GM23338 (cell line): ENCODE results near the gene ADCY5. TPM values are rescaled to one million over a fixed set of nuclear protein-coding genes. Genes with fewer than 3 reads are reported as not detected.

Experiments
- ATAC-seq: fragments of 200-7000 bp; cut with Tn5 transposase; 3 replicates; pipeline ENCODE4 v1.9.1; 2020
- DNase-seq: peaks from one replicate; pipeline ENCODE4 v3.0.0-alpha.2; 2015; ENCODE audit warnings: low spot score
- H2AFZ ChIP-seq: fragments of 200-600 bp; sonication (generic); 2 replicates; pipeline ENCODE4 v1.8.0; 2016; ENCODE audit warnings: antibody characterized with exemption, mild to moderate bottlenecking, moderate library complexity
- H3F3A ChIP-seq: fragments of 200-600 bp; sonication (generic); replicated peaks from 2 replicates; pipeline ENCODE4 v1.8.0; 2017; ENCODE audit warnings: antibody characterized with exemption, mixed run types, low read depth
- H3K27ac ChIP-seq: fragments of 200-600 bp; sonication (generic); 2 replicates; pipeline ENCODE4 v1.6.1; 2016; ENCODE audit warnings: low read depth
- H3K27me3 ChIP-seq: fragments of 200-600 bp; sonication (generic); 2 replicates; pipeline ENCODE4 v1.8.0; 2016; ENCODE audit warnings: mild to moderate bottlenecking, mixed run types, moderate library complexity; ENCODE audit not compliant: insufficient read depth
- H3K36me3 ChIP-seq: fragments of 200-600 bp; sonication (generic); 2 replicates; pipeline ENCODE4 v1.8.0; 2016; ENCODE audit warnings: mild to moderate bottlenecking; ENCODE audit not compliant: insufficient read depth
- H3K4me1 ChIP-seq: fragments of 200-600 bp; sonication (generic); 2 replicates; pipeline ENCODE4 v1.8.0; 2016; ENCODE audit warnings: mild to moderate bottlenecking, moderate library complexity; ENCODE audit not compliant: insufficient read depth
- H3K4me2 ChIP-seq: fragments of 200-600 bp; sonication (generic); 2 replicates; pipeline ENCODE4 v1.7.1; 2017; ENCODE audit warnings: mixed run types
- H3K4me3 ChIP-seq: fragments of 200-600 bp; sonication (generic); 2 replicates; pipeline ENCODE4 v1.6.1; 2016; ENCODE audit warnings: mixed run types
- H3K79me2 ChIP-seq: fragments of 200-600 bp; sonication (generic); replicated peaks from 2 replicates; pipeline ENCODE4 v1.8.0; 2017; ENCODE audit warnings: mild to moderate bottlenecking; ENCODE audit not compliant: insufficient read depth
- H3K9me2 ChIP-seq: fragments of 200-600 bp; sonication (generic); 2 replicates; pipeline ENCODE4 v1.8.0; 2017; ENCODE audit not compliant: insufficient read depth
- H4K20me1 ChIP-seq: fragments of 200-600 bp; sonication (generic); replicated peaks from 2 replicates; pipeline ENCODE4 v1.8.0; 2017; ENCODE audit warnings: mild to moderate bottlenecking; ENCODE audit not compliant: insufficient read depth
- H3K27ac Mint-ChIP-seq: 2 replicates; pipeline ENCODE4 v1.8.0; 2020; ENCODE audit warnings: inconsistent platforms, mild to moderate bottlenecking, moderate library complexity, mixed read lengths
- H3K27me3 Mint-ChIP-seq: 3 replicates; pipeline ENCODE4 v1.8.0; 2022; ENCODE audit warnings: low read depth, mild to moderate bottlenecking, moderate library complexity, mixed read lengths, inconsistent platforms; ENCODE audit not compliant: insufficient read depth, poor library complexity
- H3K36me3 Mint-ChIP-seq: 3 replicates; pipeline ENCODE4 v1.8.0; 2021; ENCODE audit warnings: low read depth, mild to moderate bottlenecking, inconsistent platforms, moderate library complexity, mixed read lengths
- H3K4me1 Mint-ChIP-seq: 3 replicates; pipeline ENCODE4 v1.8.0; 2020; ENCODE audit warnings: mild to moderate bottlenecking, inconsistent platforms, mixed read lengths
- H3K4me3 Mint-ChIP-seq: 3 replicates; pipeline ENCODE4 v1.8.0; 2021; ENCODE audit warnings: moderate library complexity, mild to moderate bottlenecking, inconsistent platforms, mixed read lengths
- H3K9me3 Mint-ChIP-seq: 3 replicates; pipeline ENCODE4 v1.8.0; 2020; ENCODE audit warnings: moderate library complexity, mild to moderate bottlenecking, inconsistent platforms, mixed read lengths
- CREB1 ChIP-seq: fragments of 250-450 bp; sonication (Bioruptor Pico); IDR thresholded peaks from 2 replicates; pipeline ENCODE4 v1.5.0; 2020; ENCODE audit warnings: low read depth, mild to moderate bottlenecking, moderate library complexity
- CTCF ChIP-seq, 2 experiments: fragments of 200-600 bp in 1 of 2; sonication (generic) in 1 of 2; conservative IDR thresholded peaks; 2 replicates each; pipeline versions ENCODE4 v1.5.1 to v1.6.1; 2016 to 2017; ENCODE audit warnings: antibody characterized with exemption in 2 of 2, low read depth in 2 of 2, mild to moderate bottlenecking in 2 of 2, moderate library complexity in 1 of 2
- EZH2 ChIP-seq: fragments of 200-600 bp; sonication (generic); IDR thresholded peaks from one replicate; pipeline ENCODE4 v1.8.0; 2017; ENCODE audit warnings: antibody characterized with exemption, mild to moderate bottlenecking, low read depth; ENCODE audit not compliant: unreplicated experiment
- POLR2AphosphoS5 ChIP-seq: IDR thresholded peaks from 2 replicates; pipeline ENCODE4 v1.6.1; 2016; ENCODE audit warnings: antibody characterized with exemption, low read depth
- REST ChIP-seq: IDR thresholded peaks from one replicate; pipeline ENCODE4 v1.6.1; 2018; ENCODE audit warnings: antibody characterized with exemption; ENCODE audit not compliant: unreplicated experiment
- STAT1 ChIP-seq: IDR thresholded peaks from one replicate; pipeline ENCODE4 v1.6.1; 2016; ENCODE audit warnings: antibody characterized with exemption; ENCODE audit not compliant: unreplicated experiment
- ZNF331 ChIP-seq: fragments of 250-450 bp; sonication (Bioruptor Pico); IDR thresholded peaks from 2 replicates; pipeline ENCODE4 v1.5.0; 2020; ENCODE audit warnings: low read depth, mild to moderate bottlenecking, moderate library complexity
- ZNF462 ChIP-seq: fragments of 250-450 bp; sonication (Bioruptor Pico); IDR thresholded peaks from 2 replicates; pipeline ENCODE4 v1.5.0; 2020; ENCODE audit warnings: mild to moderate bottlenecking, moderate library complexity
- polyA plus RNA-seq: library from polyadenylated mRNA; unstranded; fragments of >200 nt; fragmentation: Nextera tagmentation; extraction: Ambion mirVana; gene quantifications from 2 replicates; pipeline ENCODE4 v1.2.1, GENCODE V29; 2016
- total RNA-seq: library from RNA; depleted of rRNA; stranded (reverse); fragments of >200 nt; shearing (Covaris generic); gene quantifications from 2 replicates; pipeline ENCODE4 v1.2.3, GENCODE V29; 2014

ADCY5 gene
- total and polyA plus RNA-seq, 2 experiments from 2014 or later, result 3.5 to 10.2 TPM

GRCh38 chr3:123416173-123416572 is 32.7 kb downstream of the ADCY5 start:
- H3F3A ChIP-seq, result no peaks in the 10 kb centered on the region
- TF ChIP-seq POLR2AphosphoS5 (no peak), ZNF462 (CRISPR knock-in tag) (no peak)
- Mint-ChIP-seq H3K9me3 (no peaks in the 10 kb centered on the region), H3K27ac (no peak overlapping the region), H3K36me3 (no peaks in the 10 kb centered on the region), H3K4me1 (peaks cover 20% of the 10 kb centered on the region), H3K4me3 (no peak overlapping the region), H3K27me3 (peaks cover 10% of the 10 kb centered on the region)
- H3K36me3 ChIP-seq, result no peaks in the 10 kb centered on the region
- no peak overlapping the region for H2AFZ ChIP-seq
- no peaks in the 10 kb centered on the region for H3K4me1 ChIP-seq
- H3K9me2 ChIP-seq, result no peaks in the 10 kb centered on the region
- H3K79me2 ChIP-seq, result no peaks in the 10 kb centered on the region
- no peak for ATAC-seq
- H3K4me3 ChIP-seq, result no peak overlapping the region
- DNase-seq, result no peak
- H3K27me3 ChIP-seq, result no peaks in the 10 kb centered on the region
- no peak overlapping the region for H3K27ac ChIP-seq
- no peak overlapping the region for H3K4me2 ChIP-seq
- H4K20me1 ChIP-seq, result no peaks in the 10 kb centered on the region

GRCh38 chr3:123414973-123415775 is 33.7 kb downstream of the ADCY5 start:
- ATAC-seq (no peak), DNase-seq (no peak)
- Histone ChIP-seq H3K4me2 (no peak overlapping the region), H3K27ac (no peak overlapping the region), H4K20me1 (no peaks in the 10 kb centered on the region), H3K9me2 (no peaks in the 10 kb centered on the region), H3K4me1 (no peaks in the 10 kb centered on the region), H2AFZ (no peak overlapping the region), H3K27me3 (no peaks in the 10 kb centered on the region), H3F3A (no peaks in the 10 kb centered on the region), H3K4me3 (no peak overlapping the region), H3K79me2 (no peaks in the 10 kb centered on the region), H3K36me3 (no peaks in the 10 kb centered on the region)
- Mint-ChIP-seq H3K36me3 (no peaks in the 10 kb centered on the region), H3K4me3 (no peak overlapping the region), H3K4me1 (peaks cover 25% of the 10 kb centered on the region), H3K9me3 (no peaks in the 10 kb centered on the region), H3K27me3 (peaks cover 10% of the 10 kb centered on the region), H3K27ac (no peak overlapping the region)
- TF ChIP-seq REST, result no peak
- no peak for TF ChIP-seq CREB1 (CRISPR knock-in tag)
- TF ChIP-seq ZNF331, result no peak
- TF ChIP-seq CTCF (conservative IDR thresholded peaks at IDR 0.05; ENCODE audit: low read depth in 2 of 2), result no peak
- TF ChIP-seq STAT1, result no peak
- no peak for TF ChIP-seq EZH2
